HG02798 (cell line): Measurements from ENCODE around the gene MBL2.

ENCODE experiments used
- ATAC-seq: cut with Tn5 transposase; IDR thresholded peaks from one replicate; pipeline ENCODE4 v1.9.1; 2021; ENCODE audit warnings: mild to moderate bottlenecking; ENCODE audit not compliant: unreplicated experiment, poor library complexity

MBL2 gene

GRCh38 chr10:52772623-52773022 is at the start of gene MBL2:
MBL2 (minus strand) TSS chr10:52772784; CDS start chr10:52771635, 1,149 bp downstream.
- no peak for ATAC-seq

- ATAC-seq = no peak
Measured at GRCh38 chr10:52820309-52820708, 47.7 kb upstream of the MBL2 start.

GRCh38 chr10:52818019-52818418 is 45.4 kb upstream of the MBL2 start:
- ATAC-seq = peak; percentile 94

- ATAC-seq = peak; percentile 41
Measured at GRCh38 chr10:52814506-52814905, 41.9 kb upstream of the MBL2 start.

GRCh38 chr10:52811776-52812175 is 39.2 kb upstream of the MBL2 start:
- no peak for ATAC-seq

- no peak for ATAC-seq
Measured at GRCh38 chr10:52810761-52811160, 38.2 kb upstream of the MBL2 start.

GRCh38 chr10:52807803-52808202 is 35.2 kb upstream of the MBL2 start:
- ATAC-seq = no peak

GRCh38 chr10:52805414-52806285 is 33.1 kb upstream of the MBL2 start:
- no peak for ATAC-seq

GRCh38 chr10:52801947-52802346 is 29.4 kb upstream of the MBL2 start:
- ATAC-seq = no peak

GRCh38 chr10:52786098-52786497 is 13.5 kb upstream of the MBL2 start:
- no peak for ATAC-seq

GRCh38 chr10:52785418-52785817 is 12.8 kb upstream of the MBL2 start:
- no peak for ATAC-seq

GRCh38 chr10:52783726-52784125 is 11.1 kb upstream of the MBL2 start:
- no peak for ATAC-seq

- no peak for ATAC-seq
Measured at GRCh38 chr10:52782554-52782953, 10.0 kb upstream of the MBL2 start.

GRCh38 chr10:52780391-52781155 is 8.0 kb upstream of the MBL2 start:
- ATAC-seq = no peak

- ATAC-seq = peak; percentile 94
Measured at GRCh38 chr10:52779541-52780390, 7.2 kb upstream of the MBL2 start.

- ATAC-seq = no peak
Measured at GRCh38 chr10:52778511-52779392, 6.2 kb upstream of the MBL2 start.

- no peak for ATAC-seq
Measured at GRCh38 chr10:52777414-52777813, 4.8 kb upstream of the MBL2 start.

- ATAC-seq = no peak
Measured at GRCh38 chr10:52776471-52776903, 3.9 kb upstream of the MBL2 start.

- no peak for ATAC-seq
Measured at GRCh38 chr10:52775132-52775647, 2.6 kb upstream of the MBL2 start.
